Bronchial epithelial cell (primary cell): ENCODE results near the gene TTC32. TPM values are rescaled to one million over a fixed set of nuclear protein-coding genes. Genes with fewer than 3 reads are reported as not detected.

ENCODE experiments used
- DNase-seq: peaks from one replicate; pipeline ENCODE4 v3.0.0-alpha.2; 2010; ENCODE audit warnings: low read depth
- FAIRE-seq: peaks from 2 replicates; lab custom pipeline; 2011; peaks lifted over from hg19 to GRCh38; lab: Jason Lieb, UNC
- H3K27me3 ChIP-seq: 2 replicates; pipeline ENCODE4 v1.5.1; 2011; ENCODE audit warnings: low read length; ENCODE audit not compliant: control insufficient read depth, insufficient read depth
- H3K36me3 ChIP-seq: 2 replicates; pipeline ENCODE4 v1.5.1; 2011; ENCODE audit warnings: low read length; ENCODE audit not compliant: control insufficient read depth, insufficient read depth
- H3K4me3 ChIP-seq: 2 replicates; pipeline ENCODE4 v1.5.1; 2011; ENCODE audit warnings: mild to moderate bottlenecking, low read depth, low read length, control low read depth
- CTCF ChIP-seq: IDR thresholded peaks from 2 replicates; pipeline ENCODE4 v1.5.1; 2011; ENCODE audit warnings: mild to moderate bottlenecking, moderate library complexity, low read length, control low read depth, inconsistent platforms; ENCODE audit not compliant: insufficient read depth, severe bottlenecking
- total RNA-seq: library from RNA; depleted of rRNA; stranded (reverse); fragments of >200 nt; gene quantifications from 2 replicates; pipeline ENCODE4 v1.2.1, GENCODE V29; 2014

TTC32 gene
- total RNA-seq, 1 donor from 2014 or later, result 4.2 TPM

- TF ChIP-seq CTCF, result no peak
- Histone ChIP-seq H3K27me3 (no peaks in the 10 kb centered on the region), H3K4me3 (peak overlapping the region; percentile 94), H3K36me3 (no peaks in the 10 kb centered on the region)
- DNase-seq (peak; percentile 43), FAIRE-seq (no peak)
Measured at GRCh38 chr2:19899985-19900930, 1.5 kb downstream of the TTC32 start.

- FAIRE-seq, result no peak
- Histone ChIP-seq H3K36me3 (no peaks in the 10 kb centered on the region), H3K27me3 (no peaks in the 10 kb centered on the region), H3K4me3 (no peak overlapping the region)
- TF ChIP-seq CTCF, result no peak
- DNase-seq, result no peak
Measured at GRCh38 chr2:19898592-19899329, 3.0 kb downstream of the TTC32 start.

- Histone ChIP-seq H3K27me3 (no peaks in the 10 kb centered on the region), H3K36me3 (no peaks in the 10 kb centered on the region), H3K4me3 (no peak overlapping the region)
- no peak for FAIRE-seq
- no peak for TF ChIP-seq CTCF
- DNase-seq, result no peak
Measured at GRCh38 chr2:19897623-19898245, 4.0 kb downstream of the TTC32 start.

GRCh38 chr2:19895535-19895934, 6.2 kb downstream of the TTC32 start:
- no peak for FAIRE-seq
- H3K36me3 ChIP-seq, result no peaks in the 10 kb centered on the region
- DNase-seq, result no peak

More at GRCh38 chr2:19895535-19895934, 6.2 kb downstream of the TTC32 start:
- TF ChIP-seq CTCF, result no peak
- no peaks in the 10 kb centered on the region for H3K27me3 ChIP-seq
- H3K4me3 ChIP-seq, result no peak overlapping the region
